PC-9 (cell line): ENCODE measurements around the gene RABAC1. TPM values are rescaled to one million over a fixed set of nuclear protein-coding genes. Genes with fewer than 3 reads are reported as not detected.

Experiments used
- BruUV-seq: library from RNA; stranded (reverse); fragments of 400-500 nt; replicated peaks from 2 replicates; lab custom pipeline; 2021; lab: Mats Ljungman, UMichigan
- CTCF ChIA-PET: fragments of 300-600 bp; sonication (Branson Sonifier 250); formaldehyde crosslinking; loops from one replicate; lab custom pipeline; 2022; ENCODE audit warnings: antibody characterized with exemption; lab: Charles Lee
- POLR2A ChIA-PET: fragments of 300-600 bp; sonication (Branson Sonifier 250); formaldehyde crosslinking; loops from one replicate; lab custom pipeline; 2022; ENCODE audit warnings: antibody characterized with exemption; ENCODE audit not compliant: unreplicated experiment; lab: Charles Lee
- DNase-seq, 2 experiments: peaks; one replicate each; pipeline versions ENCODE4 v3.0.0 to v3.0.0-alpha.2; 2015 to 2022; ENCODE audit warnings: mixed read lengths in 1 of 2
- H2AFZ ChIP-seq: fragments of 200-600 bp; sonication (generic); 2 replicates; pipeline ENCODE4 v1.8.1; 2017; ENCODE audit warnings: antibody characterized with exemption
- H3F3A ChIP-seq: fragments of 200-600 bp; sonication (generic); 2 replicates; pipeline ENCODE4 v1.8.1; 2017; ENCODE audit warnings: antibody characterized with exemption, mild to moderate bottlenecking, low read depth; ENCODE audit not compliant: insufficient read depth
- H3K27ac ChIP-seq: fragments of 200-600 bp; sonication (generic); 2 replicates; pipeline ENCODE4 v1.6.1; 2016; ENCODE audit warnings: mixed run types
- H3K27me3 ChIP-seq: fragments of 200-600 bp; sonication (generic); 2 replicates; pipeline ENCODE4 v1.6.1; 2016; ENCODE audit warnings: low read depth, mixed run types; ENCODE audit not compliant: insufficient read depth
- H3K36me3 ChIP-seq: fragments of 200-600 bp; sonication (generic); 2 replicates; pipeline ENCODE4 v1.6.1; 2016; ENCODE audit warnings: low read depth, mixed run types
- H3K4me1 ChIP-seq: fragments of 200-600 bp; sonication (generic); replicated peaks from 2 replicates; pipeline ENCODE4 v1.6.1; 2016; ENCODE audit warnings: mixed run types; ENCODE audit not compliant: insufficient read depth
- H3K4me2 ChIP-seq: fragments of 200-600 bp; sonication (generic); 2 replicates; pipeline ENCODE4 v1.6.1; 2017; ENCODE audit warnings: mixed run types
- H3K4me3 ChIP-seq: fragments of 200-600 bp; sonication (generic); 2 replicates; pipeline ENCODE4 v1.6.1; 2016; ENCODE audit warnings: mixed run types
- H3K79me2 ChIP-seq: fragments of 200-600 bp; sonication (generic); 2 replicates; pipeline ENCODE4 v1.6.1; 2017; ENCODE audit warnings: low read depth, mixed run types
- H3K9me2 ChIP-seq: fragments of 200-600 bp; sonication (generic); 2 replicates; pipeline ENCODE4 v1.8.1; 2017; ENCODE audit warnings: mild to moderate bottlenecking; ENCODE audit not compliant: insufficient read depth
- H3K9me3 ChIP-seq: fragments of 200-600 bp; sonication (generic); 2 replicates; pipeline ENCODE4 v1.8.1; 2016; ENCODE audit warnings: low read depth; ENCODE audit not compliant: insufficient read depth
- H4K20me1 ChIP-seq: fragments of 200-600 bp; sonication (generic); 2 replicates; pipeline ENCODE4 v1.8.1; 2017; ENCODE audit not compliant: insufficient read depth
- CTCF ChIP-seq: fragments of 200-600 bp; sonication (generic); conservative IDR thresholded peaks from 2 replicates; pipeline ENCODE4 v1.6.1; 2017; ENCODE audit warnings: mixed run types, antibody characterized with exemption, mild to moderate bottlenecking, moderate library complexity
- EZH2 ChIP-seq: fragments of 200-600 bp; sonication (generic); IDR thresholded peaks from 2 replicates; pipeline ENCODE4 v1.8.0; 2017; ENCODE audit warnings: antibody characterized with exemption, low read depth
- intact Hi-C: fragments of 100-400 bp; cut with micrococcal nuclease; formaldehyde crosslinking; loops from one replicate; pipeline ENCODE4 v1.10.0; 2022; ENCODE audit not compliant: unreplicated experiment
- total RNA-seq: library from RNA; stranded (reverse); gene quantifications from 2 replicates; pipeline ENCODE4 v1.2.3, GENCODE V29; 2021

RABAC1 gene
- total RNA-seq, 1 experiment from 2014 or later, result 110 TPM

- H3K27ac ChIP-seq, result no peak overlapping the region
- H4K20me1 ChIP-seq, result no peaks in the 10 kb centered on the region; the same call in 1 of the 2 replicates
- H3K4me1 ChIP-seq, result no peaks in the 10 kb centered on the region
- no peak overlapping the region for H3K4me3 ChIP-seq
- no peaks in the 10 kb centered on the region for H3F3A ChIP-seq
- no peaks in the 10 kb centered on the region for H3K9me3 ChIP-seq
- H3K4me2 ChIP-seq, result no peak overlapping the region
- H3K27me3 ChIP-seq, result peaks cover 86% of the 10 kb centered on the region
- ChIA-PET POLR2A (no interaction called here), CTCF (no interaction called here)
- H3K79me2 ChIP-seq, result no peaks in the 10 kb centered on the region
- no peaks in the 10 kb centered on the region for H3K36me3 ChIP-seq
- H2AFZ ChIP-seq, result no peak overlapping the region
- intact Hi-C loops, result loop anchor here (10.0 kb wide), 1 partner anchor 96 kb away; no protein-coding TSS in a partner anchor
- H3K9me2 ChIP-seq, result no peaks in the 10 kb centered on the region
- no TSS peak for BruUV-seq
- no peak for TF ChIP-seq EZH2
- no peak for DNase-seq
Measured at GRCh38 chr19:41999071-41999877, 40.2 kb upstream of the RABAC1 start.

- H3K27me3 ChIP-seq, result peaks cover 85% of the 10 kb centered on the region
- ChIA-PET CTCF (no interaction called here), POLR2A (no interaction called here)
- H3K36me3 ChIP-seq, result no peaks in the 10 kb centered on the region
- H3K9me3 ChIP-seq, result no peaks in the 10 kb centered on the region
- no TSS peak for BruUV-seq
- H3K79me2 ChIP-seq, result no peaks in the 10 kb centered on the region
- no peaks in the 10 kb centered on the region for H3K4me1 ChIP-seq
- no peak overlapping the region for H3K27ac ChIP-seq
- no peak overlapping the region for H3K4me3 ChIP-seq
- no peaks in the 10 kb centered on the region for H3F3A ChIP-seq
- H3K4me2 ChIP-seq, result no peak overlapping the region
- H2AFZ ChIP-seq, result no peak overlapping the region
- TF ChIP-seq CTCF, result peak; percentile 66
- no peak for TF ChIP-seq EZH2
- no peaks in the 10 kb centered on the region; the same call in 1 of the 2 replicates for H4K20me1 ChIP-seq
- intact Hi-C loops, result loop anchor here (10.0 kb wide), 1 partner anchor 96 kb away; no protein-coding TSS in a partner anchor
- DNase-seq, result peak in 1 of 2 experiments; percentile 49
- no peaks in the 10 kb centered on the region for H3K9me2 ChIP-seq
Measured at GRCh38 chr19:41998246-41999020, 39.3 kb upstream of the RABAC1 start.

GRCh38 chr19:41997851-41998229 is 38.7 kb upstream of the RABAC1 start:
- no TSS peak for BruUV-seq
- H3K9me3 ChIP-seq, result no peaks in the 10 kb centered on the region
- peaks cover 83% of the 10 kb centered on the region for H3K27me3 ChIP-seq
- H3K27ac ChIP-seq, result no peak overlapping the region
- no peaks in the 10 kb centered on the region for H3K9me2 ChIP-seq
- TF ChIP-seq EZH2 (no peak), CTCF (no peak)
- H4K20me1 ChIP-seq, result no peaks in the 10 kb centered on the region; the same call in 1 of the 2 replicates
- no peak overlapping the region for H3K4me3 ChIP-seq
- no peak overlapping the region for H2AFZ ChIP-seq
- intact Hi-C loops, result loop anchor here (10.0 kb wide), 1 partner anchor 97 kb away; no protein-coding TSS in a partner anchor
- H3K36me3 ChIP-seq, result no peaks in the 10 kb centered on the region
- no peaks in the 10 kb centered on the region for H3F3A ChIP-seq
- POLR2A ChIA-PET, result no interaction called here
- no peaks in the 10 kb centered on the region for H3K4me1 ChIP-seq
- CTCF ChIA-PET, result no interaction called here
- no peak for DNase-seq
- H3K4me2 ChIP-seq, result no peak overlapping the region
- H3K79me2 ChIP-seq, result no peaks in the 10 kb centered on the region
